Thymus (tissue), 14 donors: ENCODE data around the gene NSUN5. TPM values are rescaled to one million over a fixed set of nuclear protein-coding genes. Genes with fewer than 3 reads are reported as not detected.
A peak's percentile ranks its signal among the peaks of the same experiment; 100 is the strongest.

ENCODE experiments used
- DNase-seq, 9 donors: peaks; one replicate each; pipeline ENCODE4 v3.0.0-alpha.2; 2013; ENCODE audit warnings: low spot score in 9 of 9, low read depth in 6 of 9, missing footprints in 1 of 9
- H3K27ac ChIP-seq, 2 donors: one replicate each; pipeline ENCODE4 v1.5.1; 2013; ENCODE audit warnings: control low read depth in 1 of 2, low read depth in 1 of 2, low read length in 1 of 2, mild to moderate bottlenecking in 1 of 2, moderate library complexity in 1 of 2
- H3K27me3 ChIP-seq, 2 donors: one replicate each; pipeline ENCODE4 v1.5.1; 2013; ENCODE audit warnings: low read length in 1 of 2; ENCODE audit not compliant: control insufficient read depth in 2 of 2, insufficient read depth in 1 of 2
- H3K36me3 ChIP-seq, 2 donors: one replicate each; pipeline ENCODE4 v1.5.1; 2013; ENCODE audit warnings: low read length in 1 of 2, mild to moderate bottlenecking in 1 of 2, moderate library complexity in 1 of 2; ENCODE audit not compliant: control insufficient read depth in 2 of 2, insufficient read depth in 2 of 2
- H3K4me1 ChIP-seq, 2 donors: one replicate each; pipeline ENCODE4 v1.5.1; 2013; ENCODE audit warnings: low read length in 2 of 2; ENCODE audit not compliant: control insufficient read depth in 2 of 2, insufficient read depth in 2 of 2
- H3K4me3 ChIP-seq, 2 donors: one replicate each; pipeline ENCODE4 v1.5.1; 2013; ENCODE audit warnings: low read length in 2 of 2, control low read depth in 1 of 2, mild to moderate bottlenecking in 1 of 2
- H3K9me3 ChIP-seq, 2 donors: one replicate each; pipeline ENCODE4 v1.5.1; 2013; ENCODE audit warnings: low read length in 1 of 2, mild to moderate bottlenecking in 1 of 2; ENCODE audit not compliant: control insufficient read depth in 2 of 2, insufficient read depth in 1 of 2
- WGBS: extraction: QIAGEN DNeasy Blood & Tissue Kit; methylation state at CpG from one replicate; pipeline ENCODE4 v1.1.7; 2013; 5-methylcytosine and 5-hydroxymethylcytosine counted together
- long read RNA-seq, 10 donors: transcript quantifications; one replicate each; lab custom pipeline, GENCODE V29; 2026
- polyA plus RNA-seq: library from polyadenylated mRNA; stranded (reverse); fragments of 200-250 nt; gene quantifications from one replicate; pipeline ENCODE4 v1.2.3, GENCODE V29; 2013
- total RNA-seq: library from RNA; stranded (reverse); fragments of 120-200 nt; gene quantifications from one replicate; pipeline ENCODE4 v1.2.4, GENCODE V29; 2013
- donor health status: healthy.

The NSUN5 gene
- total RNA-seq (28.9 TPM), polyA plus RNA-seq (42.1 TPM)
- long read RNA-seq, donor 1 = 0 reads
- long read RNA-seq, donor 2 = 0 reads
- long read RNA-seq, donor 3, transcript NSUN5-204 (10 exons, 1,663 nt) = major isoform, 14 of 16 reads
- long read RNA-seq, donor 3, partial matches to known transcripts = 0 of 16 reads
- long read RNA-seq, donor 3, other reads (novel, unspliced or antisense) = 0 of 16 reads
- long read RNA-seq, donor 4, transcript NSUN5-204 (10 exons, 1,663 nt) = major isoform, 7 of 7 reads
- long read RNA-seq, donor 4, partial matches to known transcripts = 0 of 7 reads
- long read RNA-seq, donor 4, other reads (novel, unspliced or antisense) = 0 of 7 reads
- long read RNA-seq, donor 5, transcript NSUN5-204 (10 exons, 1,663 nt) = major isoform, 12 of 16 reads
- long read RNA-seq, donor 5, partial matches to known transcripts = 0 of 16 reads
- long read RNA-seq, donor 5, other reads (novel, unspliced or antisense) = 0 of 16 reads
- long read RNA-seq, donor 6, transcript NSUN5-201 (9 exons, 1,672 nt) = major isoform, 6 of 11 reads
- long read RNA-seq, donor 6, transcript NSUN5-204 (10 exons, 1,663 nt) = minor isoform, 5 of 11 reads
- long read RNA-seq, donor 6, partial matches to known transcripts = 0 of 11 reads
- long read RNA-seq, donor 6, other reads (novel, unspliced or antisense) = 0 of 11 reads
- long read RNA-seq, donor 7, partial matches to known transcripts = 0 of 2 reads
- long read RNA-seq, donor 7, other reads (novel, unspliced or antisense) = 0 of 2 reads
- long read RNA-seq, donor 8, partial matches to known transcripts = 0 of 4 reads
- long read RNA-seq, donor 8, other reads (novel, unspliced or antisense) = 0 of 4 reads
- long read RNA-seq, donor 9, transcript NSUN5-204 (10 exons, 1,663 nt) = major isoform, 6 of 7 reads
- long read RNA-seq, donor 9, partial matches to known transcripts = 0 of 7 reads
- long read RNA-seq, donor 9, other reads (novel, unspliced or antisense) = 0 of 7 reads
- long read RNA-seq, donor 10, transcript NSUN5-204 (10 exons, 1,663 nt) = major isoform, 7 of 9 reads
- long read RNA-seq, donor 10, partial matches to known transcripts = 0 of 9 reads
- long read RNA-seq, donor 10, other reads (novel, unspliced or antisense) = 0 of 9 reads

DNA sequence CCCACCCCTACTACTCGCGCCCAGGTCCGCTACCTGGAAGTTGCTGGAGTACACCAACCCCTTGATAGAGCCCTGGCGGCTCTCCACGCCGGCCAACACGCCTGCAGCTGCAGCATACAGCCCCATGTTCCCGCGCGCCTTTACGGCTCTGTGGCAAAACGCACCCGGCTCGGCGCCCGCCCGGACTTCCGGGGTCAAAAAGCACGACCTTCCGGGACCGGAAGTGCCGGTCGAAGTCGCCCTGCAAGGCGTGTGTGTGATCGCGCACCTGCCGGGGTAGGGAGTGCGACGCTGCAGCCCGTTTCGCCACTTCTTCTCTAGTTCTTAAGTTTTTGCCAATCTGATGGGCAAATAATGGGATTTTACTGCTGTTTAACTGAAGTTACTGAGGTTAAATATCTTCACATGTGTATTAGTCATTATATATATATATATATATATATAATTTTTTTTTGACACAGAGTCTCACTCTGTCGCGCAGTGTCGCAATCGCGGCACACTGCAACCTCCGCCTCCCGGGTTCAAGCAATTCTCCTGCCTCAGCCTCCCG is at the start of gene NSUN5:
TSS of gene NSUN5 (minus strand) at position 162 of the 550 bp plus-strand sequence. CDS start at position 126, 36 bp downstream.
- H3K4me1 ChIP-seq = peaks cover 7 to 15% of the 10 kb centered on the region in 2 donors
- peaks cover 19 to 30% of the 10 kb centered on the region in 2 donors for H3K36me3 ChIP-seq
- no peaks in the 10 kb centered on the region for H3K27me3 ChIP-seq
- H3K9me3 ChIP-seq = no peaks in the 10 kb centered on the region
- peak within 1 kb of the TSS; percentile 71 to 80 for H3K27ac ChIP-seq
- H3K4me3 ChIP-seq = peak within 1 kb of the TSS; percentile 76 to 92
- peak; percentile 62 to 91 (median 76) for DNase-seq
- 13% methylated on average over 40 of the region's 40 CpGs for WGBS

DNA sequence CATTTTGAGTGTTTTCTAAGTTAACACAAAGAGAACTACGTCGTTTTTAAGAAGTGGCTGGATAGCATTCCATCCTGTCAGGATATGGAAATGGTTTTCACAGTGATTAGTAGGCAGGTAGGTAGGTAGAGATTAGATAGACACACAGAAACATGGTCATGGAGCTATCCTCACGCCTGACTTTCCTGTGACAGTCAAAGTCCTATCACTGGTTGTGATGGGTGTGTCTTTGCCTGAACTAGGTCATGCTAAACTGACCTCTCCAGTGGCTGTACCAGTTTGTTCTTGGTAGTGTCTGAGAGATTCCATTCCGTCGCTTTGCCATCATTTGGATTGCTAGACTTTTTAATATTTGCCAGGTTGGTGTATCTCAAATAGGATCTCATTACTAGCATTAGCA is 47.5 kb upstream of the NSUN5 start:
- no peak for DNase-seq
- no peak overlapping the region for H3K4me3 ChIP-seq
- peaks cover 0 to 3% of the 10 kb centered on the region in 2 donors for H3K27me3 ChIP-seq
- H3K27ac ChIP-seq = no peak overlapping the region
- H3K4me1 ChIP-seq = peaks cover 0 to 13% of the 10 kb centered on the region in 2 donors
- 95% methylated on average over 5 of the region's 5 CpGs for WGBS
- H3K9me3 ChIP-seq = peaks cover 1 to 24% of the 10 kb centered on the region in 2 donors
- no peaks in the 10 kb centered on the region for H3K36me3 ChIP-seq

DNA sequence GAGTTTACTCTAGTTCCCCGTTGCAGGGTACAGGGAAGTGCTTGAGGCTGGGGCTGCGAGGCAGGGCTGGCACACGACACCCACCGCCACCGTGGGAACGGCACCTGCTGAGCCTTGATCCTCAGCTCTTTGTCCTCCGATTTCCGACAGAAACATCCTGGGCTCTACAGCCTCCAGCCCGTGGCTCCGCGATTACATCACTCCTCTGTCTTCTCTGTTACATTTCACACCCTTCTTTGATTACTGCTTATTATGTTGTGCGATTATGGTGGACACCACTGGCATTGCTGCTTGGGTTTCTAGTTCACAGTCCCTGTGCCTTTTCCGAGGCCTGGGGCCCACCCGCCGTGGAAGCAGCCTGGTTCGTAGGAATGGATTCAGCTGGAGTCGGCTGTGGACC is 46.2 kb upstream of the NSUN5 start:
- H3K4me3 ChIP-seq = no peak overlapping the region
- no peak overlapping the region for H3K27ac ChIP-seq
- no peak for DNase-seq
- 96% methylated on average over 17 of the region's 17 CpGs for WGBS
- peaks cover 0 to 3% of the 10 kb centered on the region in 2 donors for H3K27me3 ChIP-seq
- H3K9me3 ChIP-seq = peaks cover 1 to 21% of the 10 kb centered on the region in 2 donors
- peaks cover 0 to 21% of the 10 kb centered on the region in 2 donors for H3K4me1 ChIP-seq
- H3K36me3 ChIP-seq = no peaks in the 10 kb centered on the region

DNA sequence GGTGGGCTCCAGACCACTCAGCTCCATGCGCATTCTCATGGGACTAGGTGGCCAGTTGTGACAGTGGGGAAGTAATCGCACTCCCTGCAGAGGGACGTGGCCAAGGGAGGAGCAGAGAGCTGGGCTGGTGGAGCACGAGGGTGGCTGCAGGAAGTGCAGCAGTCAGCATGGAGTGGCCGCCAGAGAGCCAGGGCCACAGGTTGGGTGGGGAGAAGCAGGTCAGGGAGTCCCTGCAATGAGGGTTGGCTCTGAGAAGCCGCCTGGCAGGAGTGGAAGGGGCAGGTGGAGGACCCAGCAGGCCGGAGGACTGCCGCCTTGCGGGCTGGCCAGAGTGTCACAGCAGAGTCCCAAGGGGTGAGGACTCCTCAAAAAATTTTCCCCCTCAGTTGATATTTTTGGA is 45.6 kb upstream of the NSUN5 start:
- H3K27me3 ChIP-seq = peaks cover 0 to 3% of the 10 kb centered on the region in 2 donors
- H3K4me1 ChIP-seq = peaks cover 0 to 24% of the 10 kb centered on the region in 2 donors
- DNase-seq = no peak
- H3K4me3 ChIP-seq = no peak overlapping the region
- H3K36me3 ChIP-seq = no peaks in the 10 kb centered on the region
- 98% methylated on average over 9 of the region's 9 CpGs for WGBS
- no peak overlapping the region for H3K27ac ChIP-seq
- H3K9me3 ChIP-seq = peaks cover 1 to 18% of the 10 kb centered on the region in 2 donors

DNA sequence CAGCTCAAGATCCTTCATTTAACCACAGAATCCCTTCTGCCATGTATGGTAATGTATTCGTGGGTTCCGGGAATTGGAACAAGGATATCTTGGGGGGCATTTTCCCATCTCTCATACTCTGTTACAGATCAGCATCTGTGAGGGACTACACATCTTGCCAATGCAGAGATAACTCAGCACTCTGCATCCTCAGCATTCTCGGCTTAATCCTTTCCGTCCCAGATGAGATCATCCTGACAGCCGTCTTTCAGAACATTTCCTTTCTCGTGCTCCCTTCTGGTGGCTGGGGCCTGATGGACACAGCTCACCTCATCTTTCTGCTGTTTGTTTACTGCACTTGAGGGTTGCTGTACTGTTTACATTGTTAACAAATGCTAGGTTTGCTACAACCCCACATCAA is 44.6 kb upstream of the NSUN5 start:
- H3K4me3 ChIP-seq = no peak overlapping the region
- H3K4me1 ChIP-seq = peaks cover 0 to 16% of the 10 kb centered on the region in 2 donors
- peaks cover 1 to 18% of the 10 kb centered on the region in 2 donors for H3K9me3 ChIP-seq
- H3K36me3 ChIP-seq = no peaks in the 10 kb centered on the region
- H3K27me3 ChIP-seq = peaks cover 0 to 3% of the 10 kb centered on the region in 2 donors
- 98% methylated on average over 6 of the region's 6 CpGs for WGBS
- H3K27ac ChIP-seq = no peak overlapping the region
- DNase-seq = no peak

DNA sequence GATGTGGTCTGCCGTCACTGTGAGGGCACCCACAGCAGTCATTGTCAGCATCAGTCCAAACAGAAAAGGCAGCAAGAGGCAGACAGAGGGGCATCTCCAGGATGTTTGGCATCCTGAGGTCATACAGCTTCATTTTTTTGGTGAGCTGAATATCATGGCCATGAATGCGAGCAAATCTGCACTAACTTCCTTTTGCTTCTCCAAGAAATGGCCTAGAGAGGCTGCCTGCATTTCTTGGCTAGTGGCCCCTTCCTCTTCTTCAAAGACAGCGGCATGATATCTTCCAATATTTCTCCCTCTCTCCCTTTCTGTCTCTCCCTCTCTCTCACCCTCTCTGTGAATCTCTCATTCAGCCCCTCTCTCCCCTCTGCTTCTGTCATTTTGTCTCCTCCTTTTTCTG is 44.2 kb upstream of the NSUN5 start:
- Histone ChIP-seq H3K4me3 (no peak overlapping the region), H3K27ac (no peak overlapping the region), H3K27me3 (no peaks in the 10 kb centered on the region), H3K4me1 (peaks cover 0 to 11% of the 10 kb centered on the region in 2 donors), H3K9me3 (peaks cover 1 to 18% of the 10 kb centered on the region in 2 donors), H3K36me3 (no peaks in the 10 kb centered on the region)
- over 99% methylated on average over 3 of the region's 3 CpGs for WGBS
- no peak for DNase-seq

DNA sequence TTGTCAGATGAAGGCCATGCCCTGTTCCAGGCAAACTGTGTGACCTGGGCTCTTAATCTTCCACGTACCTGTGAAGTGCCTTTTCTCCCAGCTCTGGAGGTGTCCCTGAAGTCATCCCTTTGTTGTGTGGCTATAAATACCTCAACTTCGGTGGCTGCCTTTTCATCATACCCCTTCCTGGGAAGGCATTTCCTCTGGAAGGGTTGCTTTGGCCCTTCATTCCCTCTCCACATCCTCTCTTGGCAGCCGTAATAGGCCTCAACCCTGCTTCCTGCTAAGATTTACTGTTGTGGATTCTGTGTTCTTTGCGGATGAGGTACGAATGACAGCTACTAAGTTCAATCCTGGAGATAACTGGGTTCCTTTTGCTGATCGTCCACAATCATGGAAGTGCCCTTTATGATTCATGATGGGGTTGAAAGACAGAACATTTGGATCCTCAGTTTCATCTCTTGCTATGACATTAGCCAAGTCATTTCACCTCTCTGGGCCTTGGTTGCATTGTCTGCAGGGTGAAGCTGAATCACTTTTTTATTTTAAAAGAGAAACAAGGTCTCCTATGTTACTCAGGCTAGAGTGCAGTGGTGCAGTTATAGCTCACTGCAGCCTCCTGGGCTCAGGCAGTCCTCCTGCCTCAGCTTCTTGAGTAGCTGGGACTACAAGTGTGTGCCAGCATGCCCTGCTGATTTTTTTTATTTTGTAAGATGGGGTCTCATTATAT is 43.0 kb upstream of the NSUN5 start:
- WGBS = 85% methylated on average over 6 of the region's 6 CpGs

More for the DNA sequence above, 43.0 kb upstream of the NSUN5 start:
- Histone ChIP-seq H3K27ac (no peak overlapping the region), H3K27me3 (no peaks in the 10 kb centered on the region), H3K4me3 (no peak overlapping the region), H3K4me1 (peaks cover 0 to 11% of the 10 kb centered on the region in 2 donors), H3K36me3 (no peaks in the 10 kb centered on the region), H3K9me3 (peaks cover 1 to 18% of the 10 kb centered on the region in 2 donors)
- DNase-seq = no peak
